HG03196 (cell line): ENCODE data around the gene THTPA.
"Not testable (repeated sequence)": the region's sequence is repeated elsewhere in the genome, so short reads cannot be mapped to it uniquely, and the experiment has no call there.

Experiments
- ATAC-seq: cut with Tn5 transposase; IDR thresholded peaks from one replicate; pipeline ENCODE4 v1.9.1; 2021; ENCODE audit not compliant: unreplicated experiment

The THTPA gene

DNA sequence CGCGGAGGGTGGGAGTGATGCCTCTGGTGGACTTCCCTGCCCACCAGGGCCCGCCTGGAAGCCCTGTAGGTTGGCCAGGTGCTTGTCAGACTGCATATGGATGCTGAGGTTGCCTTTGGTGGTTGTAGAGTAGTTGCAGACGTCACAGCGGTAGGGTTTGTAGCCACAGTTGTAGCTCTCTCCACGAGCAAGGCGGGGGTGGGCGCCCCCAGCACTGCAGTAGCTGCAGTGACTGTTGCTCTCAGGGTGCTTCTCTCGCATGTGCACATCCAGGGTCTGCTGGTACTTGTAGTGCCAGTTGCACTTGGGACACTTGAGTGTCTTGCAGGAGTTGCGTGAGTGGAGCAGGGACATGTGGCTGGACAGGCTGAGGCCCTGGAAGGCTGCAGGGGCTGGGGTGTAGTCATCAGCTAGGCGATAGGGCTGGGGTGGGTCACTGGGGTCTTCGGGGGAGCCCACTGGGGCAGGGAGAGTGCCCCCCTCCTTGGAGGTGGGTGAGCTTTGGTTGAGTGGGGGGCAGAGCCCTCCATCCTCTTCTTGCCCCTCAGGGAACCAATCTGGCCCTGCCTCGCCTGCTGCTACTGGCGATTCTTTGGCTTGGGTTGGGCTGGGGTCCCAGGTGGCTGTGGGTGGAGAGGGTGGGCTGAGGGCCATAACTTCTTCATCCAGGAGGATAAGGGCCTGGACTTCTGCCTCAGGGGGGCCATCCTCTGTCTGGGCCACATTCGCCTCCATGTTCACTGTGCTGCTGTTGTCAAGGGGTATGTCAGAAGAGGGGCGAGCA, 22.2 kb upstream of the THTPA start:
- ATAC-seq, result no peak

- ATAC-seq, result no peak
Observed at GRCh38 chr14:23535943-23536342, 20.1 kb upstream of the THTPA start.

DNA sequence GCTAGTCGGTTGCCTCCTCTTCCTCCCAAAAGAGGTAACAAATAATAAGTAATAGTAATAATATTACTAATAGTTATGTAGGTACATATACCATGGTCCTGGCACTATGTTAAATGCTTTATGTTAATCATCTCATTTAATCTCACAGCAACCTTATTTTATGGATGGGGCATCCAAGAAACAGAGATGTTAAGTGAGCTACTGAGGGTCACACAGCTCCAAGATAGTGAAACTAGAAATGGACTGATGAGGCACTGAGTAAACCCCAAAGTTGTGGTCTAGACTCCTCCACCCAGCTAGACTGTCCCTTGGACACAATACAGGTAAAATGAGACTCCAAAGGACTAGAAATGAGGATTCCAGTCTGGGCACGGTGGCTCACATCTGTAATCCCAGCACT, 19.6 kb upstream of the THTPA start:
- ATAC-seq, result no peak

- not testable (repeated sequence) for ATAC-seq
Observed at GRCh38 chr14:23536906-23537305, 19.2 kb upstream of the THTPA start.

DNA sequence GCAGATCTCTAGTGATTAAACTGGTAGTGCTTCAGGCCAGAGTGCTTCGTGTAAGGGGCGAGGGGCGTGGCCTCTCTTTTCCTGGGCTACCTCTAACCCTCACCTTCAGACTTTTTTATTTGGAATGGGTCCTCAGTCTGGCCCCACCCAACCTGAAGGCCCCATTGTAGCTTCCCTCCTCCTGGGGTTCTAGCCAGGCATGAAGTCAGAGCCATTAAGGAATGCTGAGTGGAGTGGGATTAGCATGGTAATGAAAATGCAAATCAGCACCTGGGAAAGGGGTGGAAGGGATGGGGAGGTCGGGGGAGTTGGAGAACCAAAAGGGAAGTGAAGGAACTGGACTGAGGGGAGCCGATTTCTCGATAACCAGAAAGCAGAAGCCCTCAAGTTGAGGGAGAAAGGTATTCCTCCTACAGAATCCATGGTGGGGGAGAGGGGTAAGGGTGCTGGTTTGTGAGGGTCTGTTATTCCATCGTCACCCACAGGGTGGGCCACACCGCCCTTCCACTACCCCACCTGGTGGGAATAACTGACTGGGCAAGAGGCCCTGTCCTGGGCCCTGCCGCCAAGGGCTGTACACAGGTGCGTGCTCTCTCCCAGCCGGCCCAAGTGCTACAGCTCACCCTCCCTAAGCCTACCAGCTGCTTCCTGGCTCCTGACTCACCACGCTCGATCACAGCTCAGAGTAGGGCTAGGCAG, 18.6 kb upstream of the THTPA start:
- no peak for ATAC-seq

DNA sequence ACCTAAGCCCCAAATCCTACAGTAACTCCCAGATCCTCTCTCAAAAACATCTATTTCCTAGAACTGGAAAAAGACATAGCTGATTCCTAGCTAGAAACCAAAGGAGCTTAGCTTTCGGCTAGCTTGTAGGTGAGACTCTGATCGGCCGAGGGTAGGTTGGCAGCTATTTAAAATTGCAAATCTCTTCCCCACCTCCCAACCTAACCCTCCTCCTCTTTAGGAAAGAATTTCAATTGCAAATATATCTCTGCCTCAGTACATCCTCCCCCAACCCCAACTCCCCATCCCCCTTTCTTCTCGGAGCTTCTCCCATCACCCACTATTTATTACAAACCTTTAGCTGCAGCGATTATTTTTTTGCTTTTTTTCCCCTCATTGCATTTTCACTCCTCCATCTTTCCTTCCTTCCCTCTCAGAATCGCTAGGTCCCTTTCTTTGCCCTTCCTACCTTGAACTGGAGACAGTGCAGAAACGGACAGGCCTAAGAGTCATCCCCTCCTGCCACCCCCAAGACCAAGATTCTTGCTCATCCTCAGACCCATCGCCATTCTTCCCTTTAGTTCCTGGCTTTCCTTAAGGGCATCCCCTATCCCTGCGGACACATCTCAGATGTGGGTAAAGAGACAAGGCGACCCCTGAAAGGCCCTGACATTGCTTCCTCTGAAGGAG, 17.9 kb upstream of the THTPA start:
- no peak for ATAC-seq

- no peak for ATAC-seq
Observed at GRCh38 chr14:23538785-23539184, 17.3 kb upstream of the THTPA start.

GRCh38 chr14:23539248-23540140, 16.6 kb upstream of the THTPA start:
- no peak for ATAC-seq

DNA sequence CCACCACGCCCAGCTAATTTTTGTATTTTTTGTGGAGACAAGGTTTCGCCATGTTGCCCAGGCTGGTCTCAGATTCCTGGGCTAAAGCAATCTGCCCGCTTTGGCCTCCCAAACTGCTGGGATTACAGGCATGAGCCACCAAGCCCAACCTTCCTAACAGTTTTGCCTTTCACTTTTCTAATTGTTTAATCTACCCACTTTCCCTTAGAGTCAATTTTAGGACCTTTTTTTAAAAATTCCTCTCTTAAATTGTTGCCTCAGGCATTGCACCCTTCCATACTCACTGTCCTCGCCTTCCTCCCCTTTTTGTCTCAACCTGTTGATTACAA, 16.0 kb upstream of the THTPA start:
- no peak for ATAC-seq

DNA sequence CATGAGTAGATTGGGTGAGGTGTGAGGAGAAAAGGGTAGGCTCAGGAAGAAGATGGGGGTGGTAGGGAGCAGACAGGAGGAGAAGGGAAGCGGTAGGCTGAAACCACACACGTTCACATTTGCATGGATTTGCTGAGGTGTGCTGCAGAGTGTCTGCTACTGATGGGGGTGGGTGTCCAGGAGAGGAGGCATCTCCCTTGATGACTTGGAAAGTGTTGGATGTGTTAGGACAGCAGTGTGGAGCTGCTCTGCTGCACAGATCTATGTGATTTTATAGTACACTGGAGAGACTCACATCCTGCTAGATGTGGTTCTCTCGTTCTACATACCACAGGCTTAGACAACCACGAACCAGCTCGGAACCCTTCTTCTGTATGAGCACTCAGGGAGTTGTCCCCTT, 13.8 kb upstream of the THTPA start:
- ATAC-seq, result no peak

DNA sequence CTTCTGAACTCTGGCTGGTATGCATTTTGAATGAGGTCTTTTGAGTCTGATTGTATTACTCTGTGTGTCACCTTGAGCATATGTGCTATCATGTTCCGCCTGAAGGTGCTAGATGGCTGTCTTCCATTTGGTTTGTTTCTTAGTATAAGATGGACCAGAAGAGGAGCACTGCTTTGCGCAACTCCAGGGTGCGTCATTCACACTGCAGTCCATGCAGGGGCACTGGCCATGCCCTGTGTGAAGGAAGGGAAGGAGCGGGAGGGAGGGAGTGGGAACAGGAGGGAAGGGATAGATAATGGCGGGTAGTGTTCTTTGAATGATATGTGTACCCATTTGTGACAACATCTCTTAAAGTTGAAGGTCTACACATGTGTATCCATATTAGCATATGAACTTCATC, 12.7 kb upstream of the THTPA start:
- no peak for ATAC-seq

- ATAC-seq, result no peak
Observed at GRCh38 chr14:23544511-23545447, 11.3 kb upstream of the THTPA start.

DNA sequence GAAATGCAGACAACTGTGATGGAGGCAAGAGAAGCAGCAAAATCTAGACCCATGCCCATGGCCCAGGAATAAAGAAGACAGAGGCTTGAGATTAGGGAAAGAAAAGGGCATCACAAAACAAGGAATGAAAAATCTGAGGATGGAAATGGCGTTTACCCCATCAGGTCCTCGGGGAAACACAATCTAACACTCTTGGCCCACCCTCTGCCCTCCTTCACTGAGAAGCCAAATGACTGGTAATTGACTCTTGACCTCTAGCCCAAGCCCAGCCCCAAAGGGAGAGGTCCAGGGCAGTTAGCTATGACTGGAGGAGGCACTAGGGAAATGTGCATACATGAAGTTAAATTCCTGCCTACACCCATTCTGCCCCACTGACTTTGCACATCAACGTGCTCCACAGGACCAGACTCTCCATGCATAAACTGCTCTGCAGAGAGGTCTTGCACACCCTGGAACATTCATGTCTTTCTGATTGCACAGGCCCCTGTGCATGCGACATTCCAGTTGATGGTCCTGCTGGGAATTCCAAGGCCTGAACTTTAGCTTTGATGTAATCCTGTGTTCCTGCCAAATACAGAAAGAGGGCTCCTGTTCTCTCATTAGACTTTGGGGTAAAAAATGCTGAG, 10.2 kb upstream of the THTPA start:
- no peak for ATAC-seq

- ATAC-seq, result no peak
Observed at GRCh38 chr14:23546450-23547035, 9.5 kb upstream of the THTPA start.

DNA sequence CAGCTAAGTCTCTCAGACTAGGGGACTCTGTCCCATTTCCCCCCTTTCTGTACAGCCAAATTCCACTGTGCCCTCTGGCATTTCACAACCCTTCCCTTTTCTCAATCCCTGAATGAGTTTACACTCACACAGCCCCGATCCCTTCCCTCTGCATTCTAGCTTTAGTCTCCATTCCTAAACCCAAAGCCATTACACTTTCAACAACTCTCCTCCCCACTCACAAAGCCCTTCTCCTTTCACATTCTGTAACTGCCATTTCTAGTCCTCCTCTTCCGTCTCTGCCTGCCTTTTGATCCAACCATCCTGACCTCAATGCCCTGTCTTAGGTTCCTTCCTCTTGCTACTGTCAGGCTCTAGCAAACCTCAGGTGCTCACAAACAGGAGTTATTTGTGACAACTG, 8.1 kb upstream of the THTPA start:
- ATAC-seq, result no peak

GRCh38 chr14:23548351-23549318, 7.4 kb upstream of the THTPA start:
- no peak for ATAC-seq

GRCh38 chr14:23550131-23550811, 5.8 kb upstream of the THTPA start:
- no peak for ATAC-seq
